ENCODE results near the gene TNS4.

- TF ChIP-seq, protein P1, sequence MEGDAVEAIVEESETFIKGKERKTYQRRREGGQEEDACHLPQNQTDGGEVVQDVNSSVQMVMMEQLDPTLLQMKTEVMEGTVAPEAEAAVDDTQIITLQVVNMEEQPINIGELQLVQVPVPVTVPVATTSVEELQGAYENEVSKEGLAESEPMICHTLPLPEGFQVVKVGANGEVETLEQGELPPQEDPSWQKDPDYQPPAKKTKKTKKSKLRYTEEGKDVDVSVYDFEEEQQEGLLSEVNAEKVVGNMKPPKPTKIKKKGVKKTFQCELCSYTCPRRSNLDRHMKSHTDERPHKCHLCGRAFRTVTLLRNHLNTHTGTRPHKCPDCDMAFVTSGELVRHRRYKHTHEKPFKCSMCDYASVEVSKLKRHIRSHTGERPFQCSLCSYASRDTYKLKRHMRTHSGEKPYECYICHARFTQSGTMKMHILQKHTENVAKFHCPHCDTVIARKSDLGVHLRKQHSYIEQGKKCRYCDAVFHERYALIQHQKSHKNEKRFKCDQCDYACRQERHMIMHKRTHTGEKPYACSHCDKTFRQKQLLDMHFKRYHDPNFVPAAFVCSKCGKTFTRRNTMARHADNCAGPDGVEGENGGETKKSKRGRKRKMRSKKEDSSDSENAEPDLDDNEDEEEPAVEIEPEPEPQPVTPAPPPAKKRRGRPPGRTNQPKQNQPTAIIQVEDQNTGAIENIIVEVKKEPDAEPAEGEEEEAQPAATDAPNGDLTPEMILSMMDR (IDR thresholded peaks at IDR 0.05), result no peak
- no peak for TF ChIP-seq EP300 (IDR thresholded peaks at IDR 0.05)
Measured at GRCh38 chr17:40475234-40475908, 26.1 kb downstream of the TNS4 start.

Data from sigmoid colon (tissue), 4 donors.